Sigmoid colon (tissue), 4 donors: ENCODE measurements around the gene SYNDIG1.

Experiments
- EP300 ChIP-seq, 4 donors: sonication (generic); formaldehyde crosslinking; IDR thresholded peaks; one replicate each; pipeline ENCODE4 v1.6.1; 2017; ENCODE audit warnings: antibody characterized with exemption in 4 of 4
- POLR2A ChIP-seq, 2 donors: fragments of 450-650 bp; IDR thresholded peaks; one replicate each; pipeline ENCODE4 v1.6.1; 2016; ENCODE audit warnings: antibody characterized with exemption in 2 of 2, mild to moderate bottlenecking in 2 of 2, moderate library complexity in 2 of 2
- POLR2AphosphoS5 ChIP-seq, 4 donors: sonication (generic); formaldehyde crosslinking; IDR thresholded peaks; one replicate each; pipeline ENCODE4 v1.6.1; 2017; ENCODE audit warnings: antibody characterized with exemption in 4 of 4
- TF ChIP-seq, protein P1 (sequence below), 4 experiments: fragments of 450-650 bp in 3 of 4; fragments of 200-600 bp in 1 of 4; IDR thresholded peaks; one replicate each; pipeline ENCODE4 v1.5.1; 2016 to 2019; ENCODE audit warnings: antibody characterized with exemption in 4 of 4, mild to moderate bottlenecking in 3 of 4, moderate library complexity in 2 of 4

DNA sequence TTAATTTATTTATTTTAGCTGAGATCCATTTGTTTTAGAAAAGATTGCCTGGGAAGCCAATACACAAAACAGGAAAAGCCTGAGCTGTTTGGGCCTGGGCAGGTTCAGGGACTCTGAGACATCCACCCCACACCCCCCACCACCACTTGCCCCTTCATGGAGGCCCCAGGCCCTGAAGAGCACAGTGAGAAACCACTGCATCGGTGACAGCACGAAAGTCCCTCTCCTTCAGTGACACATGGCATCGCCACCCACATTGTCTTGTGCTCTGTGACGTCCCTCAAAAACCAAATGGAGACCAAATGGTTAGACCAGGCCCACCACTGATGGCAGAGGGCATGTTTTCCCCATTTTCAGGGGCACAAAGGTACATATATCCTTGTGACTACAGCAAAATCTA lies 106.4 kb downstream of the SYNDIG1 start:
- no peak for TF ChIP-seq POLR2AphosphoS5 (IDR thresholded peaks at IDR 0.05)
- TF ChIP-seq, protein P1, sequence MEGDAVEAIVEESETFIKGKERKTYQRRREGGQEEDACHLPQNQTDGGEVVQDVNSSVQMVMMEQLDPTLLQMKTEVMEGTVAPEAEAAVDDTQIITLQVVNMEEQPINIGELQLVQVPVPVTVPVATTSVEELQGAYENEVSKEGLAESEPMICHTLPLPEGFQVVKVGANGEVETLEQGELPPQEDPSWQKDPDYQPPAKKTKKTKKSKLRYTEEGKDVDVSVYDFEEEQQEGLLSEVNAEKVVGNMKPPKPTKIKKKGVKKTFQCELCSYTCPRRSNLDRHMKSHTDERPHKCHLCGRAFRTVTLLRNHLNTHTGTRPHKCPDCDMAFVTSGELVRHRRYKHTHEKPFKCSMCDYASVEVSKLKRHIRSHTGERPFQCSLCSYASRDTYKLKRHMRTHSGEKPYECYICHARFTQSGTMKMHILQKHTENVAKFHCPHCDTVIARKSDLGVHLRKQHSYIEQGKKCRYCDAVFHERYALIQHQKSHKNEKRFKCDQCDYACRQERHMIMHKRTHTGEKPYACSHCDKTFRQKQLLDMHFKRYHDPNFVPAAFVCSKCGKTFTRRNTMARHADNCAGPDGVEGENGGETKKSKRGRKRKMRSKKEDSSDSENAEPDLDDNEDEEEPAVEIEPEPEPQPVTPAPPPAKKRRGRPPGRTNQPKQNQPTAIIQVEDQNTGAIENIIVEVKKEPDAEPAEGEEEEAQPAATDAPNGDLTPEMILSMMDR (IDR thresholded peaks at IDR 0.05): no peak
- no peak for TF ChIP-seq POLR2A (IDR thresholded peaks at IDR 0.05)
- no peak for TF ChIP-seq EP300 (IDR thresholded peaks at IDR 0.05)
